GF-D8 (cell line): ENCODE data around the gene TSC2.

Source experiments
- DNase-seq: peaks from one replicate; lab custom pipeline; 2025; lab: John Stamatoyannopoulos, UW

TSC2 gene

GRCh38 chr16:2043667-2044451 lies 3.9 kb upstream of the TSC2 start:
- DNase-seq = no peak

DNA sequence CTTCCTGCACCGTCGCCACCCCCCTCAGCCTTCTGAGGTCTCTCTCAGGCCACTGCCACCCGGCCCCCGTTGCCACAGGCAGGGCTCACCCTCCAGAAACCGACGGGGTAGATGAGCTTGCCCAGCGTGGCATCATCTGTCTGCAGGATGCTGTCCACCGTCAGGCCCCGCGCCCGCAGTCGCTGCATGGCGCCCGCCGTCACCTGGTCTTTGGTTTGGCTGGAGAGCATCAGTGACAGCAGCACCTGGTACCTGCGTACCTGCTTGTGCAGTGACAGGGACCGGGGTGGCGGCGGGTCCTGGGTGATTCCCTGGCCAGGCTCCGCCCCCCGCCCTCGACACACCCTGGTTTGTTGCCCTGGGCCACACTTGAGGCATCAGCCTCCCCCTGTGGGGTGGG lies 3.2 kb upstream of the TSC2 start:
- DNase-seq = no peak

- DNase-seq = no peak
Measured at GRCh38 chr16:2045965-2046892, 1.6 kb upstream of the TSC2 start.

- DNase-seq = no peak
Measured at GRCh38 chr16:2046893-2047329, 874 bp upstream of the TSC2 start.

DNA sequence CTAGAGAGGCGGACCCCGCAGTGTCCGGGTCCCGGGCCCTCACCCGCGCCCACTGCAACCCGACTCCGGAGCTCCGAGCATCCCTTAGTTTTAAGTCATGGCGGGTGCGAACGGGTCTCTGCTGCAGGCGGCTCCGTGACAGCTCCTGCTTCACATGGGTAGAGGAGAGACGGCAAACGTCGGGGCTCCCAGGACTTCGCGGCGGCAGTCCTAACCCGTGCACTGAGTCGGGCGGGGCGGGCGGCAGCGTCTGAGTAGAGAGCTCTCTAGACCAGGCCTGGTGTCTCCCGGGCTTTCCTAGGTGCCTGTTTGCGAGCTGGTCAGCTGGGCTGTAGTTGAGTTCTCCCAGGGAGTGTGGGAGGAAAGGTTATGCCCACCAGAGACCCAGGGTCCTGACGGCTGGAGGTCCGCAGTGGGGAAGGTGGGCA lies 345 bp downstream of the TSC2 start:
- no peak for DNase-seq

GRCh38 chr16:2053211-2053610 lies 5.4 kb downstream of the TSC2 start:
- no peak for DNase-seq

GRCh38 chr16:2053897-2054296 lies 6.1 kb downstream of the TSC2 start:
- no peak for DNase-seq

DNA sequence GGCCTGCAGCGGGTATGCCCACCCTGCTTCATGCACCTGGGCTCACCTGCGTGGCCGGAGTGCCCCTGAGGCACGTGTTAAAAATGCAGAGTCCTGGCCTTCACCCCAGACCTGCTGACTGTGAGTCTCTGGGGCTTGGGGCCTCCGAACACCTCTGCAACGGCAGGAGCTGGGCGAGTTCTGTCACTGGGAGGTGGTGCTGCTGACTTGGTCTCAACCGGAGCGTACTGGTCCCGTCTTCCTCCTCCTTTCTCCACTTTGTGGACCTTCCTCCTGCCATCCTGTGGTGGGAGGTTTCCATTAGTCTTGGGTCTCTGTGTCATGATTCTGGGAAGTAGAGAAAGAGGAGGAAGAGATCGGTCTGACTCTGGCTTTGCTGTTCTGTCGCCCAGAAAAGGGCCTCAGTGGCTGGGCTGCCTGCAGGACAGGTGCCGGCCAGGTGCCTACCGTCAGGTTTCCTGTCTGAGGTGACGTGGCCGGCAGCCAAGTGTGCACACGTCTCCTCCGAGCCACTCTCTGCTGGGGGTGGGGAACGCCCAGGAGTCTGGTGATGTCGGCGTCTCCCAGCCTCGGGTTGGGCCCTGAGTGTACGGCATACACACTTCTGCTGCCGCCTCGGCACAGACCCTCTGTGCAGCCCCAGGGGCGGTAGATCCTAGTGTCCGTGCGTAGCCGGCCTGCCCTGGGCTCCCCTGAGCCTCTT lies 6.9 kb downstream of the TSC2 start:
- DNase-seq = no peak

DNA sequence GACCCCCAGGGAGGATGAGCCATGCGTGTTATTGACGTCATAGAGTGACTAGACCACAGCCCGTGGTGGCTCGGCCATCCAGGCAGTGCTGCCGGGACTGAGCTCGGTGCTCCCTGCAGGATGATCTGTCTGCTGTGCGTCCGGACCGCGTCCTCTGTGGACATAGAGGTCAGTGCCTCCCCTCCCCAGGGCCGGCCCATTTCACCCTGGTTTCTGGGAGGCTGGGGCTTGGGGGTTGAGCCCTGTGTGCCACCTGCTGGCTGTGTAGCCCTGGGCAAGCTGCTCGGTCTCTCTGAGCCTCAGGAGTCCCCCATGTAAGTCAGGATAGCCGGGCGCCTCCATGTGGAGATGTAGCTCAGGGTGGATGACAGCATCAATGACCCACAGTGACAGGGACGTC lies 8.3 kb downstream of the TSC2 start:
- no peak for DNase-seq

DNA sequence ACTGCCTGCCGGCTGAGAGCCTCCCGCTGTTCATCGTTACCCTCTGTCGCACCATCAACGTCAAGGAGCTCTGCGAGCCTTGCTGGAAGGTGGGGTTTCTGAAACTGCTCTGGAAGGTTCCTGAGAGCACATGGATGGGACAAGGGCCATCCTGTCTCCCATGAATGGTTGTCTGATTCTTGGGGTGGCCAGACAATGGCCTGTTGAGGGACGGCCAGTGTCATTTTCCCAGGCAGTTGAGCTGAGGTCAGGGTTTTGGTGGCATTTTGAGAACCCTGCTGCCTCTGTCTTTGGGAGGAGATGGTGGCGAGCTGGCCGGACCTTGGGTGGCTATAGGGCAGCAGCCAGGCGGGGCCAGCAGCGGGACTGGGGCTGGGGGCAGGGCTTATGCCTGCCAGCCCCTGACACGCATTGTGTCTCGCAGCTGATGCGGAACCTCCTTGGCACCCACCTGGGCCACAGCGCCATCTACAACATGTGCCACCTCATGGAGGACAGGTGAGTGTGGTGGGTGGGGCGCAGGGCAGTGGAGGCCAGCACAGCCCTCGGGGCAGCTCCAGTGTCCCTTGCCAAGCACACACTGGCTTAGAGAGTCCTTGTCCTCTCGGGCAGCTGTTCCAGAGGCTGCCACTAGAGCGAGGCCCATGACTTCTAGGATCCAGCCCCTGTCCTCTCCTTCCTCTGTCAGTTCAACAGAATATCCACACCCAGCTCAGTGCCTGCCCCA lies 9.1 kb downstream of the TSC2 start:
- no peak for DNase-seq

DNA sequence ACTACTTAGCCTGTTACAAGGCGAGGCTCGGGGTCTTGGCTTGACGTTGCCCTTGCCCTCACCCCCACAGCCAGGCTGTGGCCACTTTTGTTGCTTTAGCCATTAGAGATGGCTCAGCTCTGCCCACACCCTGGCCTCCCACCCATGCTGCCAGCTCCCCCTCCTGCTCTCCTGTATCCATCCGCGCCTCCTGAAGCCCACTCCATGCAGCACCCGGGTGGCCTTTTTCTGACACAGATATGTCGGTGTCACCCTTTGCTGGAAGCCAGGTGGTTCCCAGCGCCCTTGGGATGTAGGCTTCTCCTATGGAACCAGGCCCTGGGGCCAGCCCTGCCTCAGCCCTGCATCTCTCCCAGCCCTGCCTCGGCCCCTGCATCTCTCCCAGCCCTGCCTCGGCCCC lies 9.7 kb downstream of the TSC2 start:
- no peak for DNase-seq

GRCh38 chr16:2058420-2058819 lies 10.6 kb downstream of the TSC2 start:
- no peak for DNase-seq

- no peak for DNase-seq
Measured at GRCh38 chr16:2058872-2059271, 11.1 kb downstream of the TSC2 start.

- DNase-seq = no peak
Measured at GRCh38 chr16:2060346-2060745, 12.6 kb downstream of the TSC2 start.

DNA sequence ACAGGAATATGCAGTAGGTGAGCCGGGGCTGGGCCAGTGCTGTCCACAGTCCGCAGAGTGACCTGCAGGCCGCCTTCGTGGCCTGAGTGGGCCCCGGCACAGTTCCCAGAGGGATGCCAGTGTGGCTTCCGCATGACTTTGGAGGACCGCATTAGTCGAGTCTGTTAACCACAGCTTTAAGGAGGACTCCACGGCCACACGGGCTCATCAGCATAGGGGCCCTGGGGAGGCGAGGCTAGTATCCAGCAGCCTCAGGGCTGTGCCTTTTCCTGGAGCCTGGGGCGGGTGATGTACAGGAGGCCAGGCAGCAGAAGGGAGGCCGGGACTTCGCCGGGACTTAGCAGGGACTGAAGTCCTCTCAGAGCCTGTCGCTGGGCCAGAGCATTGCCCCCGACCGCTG lies 13.2 kb downstream of the TSC2 start:
- no peak for DNase-seq

DNA sequence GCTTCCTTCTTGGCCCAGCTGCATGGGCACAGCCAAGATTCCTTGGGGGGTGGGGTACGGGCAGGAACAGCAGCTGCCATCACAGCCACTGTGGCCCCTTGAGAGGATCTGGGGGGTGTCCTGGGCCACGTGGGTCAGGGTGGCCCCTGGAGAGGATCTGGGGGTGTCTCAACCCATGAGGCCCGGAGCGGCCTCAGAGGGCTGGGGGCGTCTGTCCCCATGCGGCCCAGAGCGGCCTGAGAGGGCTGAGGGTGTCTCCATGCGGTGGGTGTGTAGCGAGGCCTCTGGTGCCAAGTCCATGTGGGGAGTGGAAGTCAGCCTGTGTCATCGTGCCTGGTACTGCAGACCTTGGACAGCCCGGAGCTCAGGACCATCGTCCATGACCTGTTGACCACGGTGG lies 13.7 kb downstream of the TSC2 start:
- no peak for DNase-seq

DNA sequence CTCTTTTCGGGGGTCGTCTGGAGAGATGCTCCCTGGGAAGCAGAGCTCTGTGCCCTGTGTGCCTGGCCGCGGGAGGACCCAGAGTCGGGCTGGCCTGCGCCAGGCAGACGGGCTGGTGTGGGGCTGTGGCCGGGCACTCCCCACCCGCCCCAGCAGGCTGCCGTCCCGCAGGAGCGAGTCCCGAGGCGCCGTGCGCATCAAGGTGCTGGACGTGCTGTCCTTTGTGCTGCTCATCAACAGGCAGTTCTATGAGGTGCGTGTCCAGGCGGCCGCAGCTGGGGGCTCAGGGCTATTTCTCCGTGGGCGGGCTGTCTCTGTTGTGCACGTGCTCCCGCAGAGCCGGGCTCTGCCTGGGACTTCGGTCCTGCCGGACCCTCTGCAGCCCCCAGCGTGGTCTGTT lies 15.0 kb downstream of the TSC2 start:
- no peak for DNase-seq

DNA sequence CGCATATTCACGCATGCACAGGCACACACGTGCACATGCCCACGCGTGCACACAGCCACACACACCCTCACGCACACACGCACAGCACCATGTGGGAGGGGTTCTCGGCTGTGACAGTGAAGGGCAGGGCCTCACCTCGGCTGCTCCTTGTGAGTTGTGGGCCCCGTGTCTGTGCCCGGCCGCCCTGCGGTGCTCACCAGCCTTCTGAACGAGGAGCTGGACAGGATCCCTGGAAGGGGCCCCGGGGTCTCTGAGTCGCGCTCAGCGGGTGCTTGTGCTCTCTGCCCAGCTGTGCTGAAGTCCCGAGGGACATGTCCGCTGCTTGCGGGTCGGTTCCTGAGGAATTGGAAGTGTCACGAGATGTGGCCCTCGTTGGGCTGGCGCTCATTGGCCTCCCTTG lies 16.1 kb downstream of the TSC2 start:
- DNase-seq = no peak

DNA sequence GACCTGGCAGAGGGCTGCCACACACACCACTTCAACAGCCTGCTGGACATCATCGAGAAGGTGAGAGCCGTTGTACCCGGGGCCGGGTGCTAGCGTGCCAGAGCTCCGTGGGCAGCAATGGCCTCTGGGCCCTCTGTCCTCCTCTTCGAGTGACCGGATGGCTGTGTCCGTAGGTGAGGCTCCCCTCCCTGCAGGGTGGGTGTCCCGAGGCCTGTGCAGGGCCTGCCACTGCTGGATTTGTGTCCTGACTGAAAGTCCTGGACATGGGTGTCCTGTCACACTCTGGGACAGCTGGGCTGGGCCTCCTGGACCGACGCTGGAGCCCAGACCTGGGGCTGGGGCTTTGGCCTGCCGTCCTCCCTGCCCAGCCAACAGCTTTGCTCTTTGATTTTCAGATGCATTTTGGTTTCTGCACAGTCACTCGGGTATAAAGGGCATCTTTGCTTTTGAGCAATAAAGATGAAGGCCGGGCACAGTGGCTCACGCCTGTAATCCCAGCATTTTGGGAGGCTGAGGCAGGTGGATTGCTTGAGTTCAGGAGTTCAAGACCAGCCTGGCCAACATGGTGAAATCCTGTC lies 16.7 kb downstream of the TSC2 start:
- no peak for DNase-seq

DNA sequence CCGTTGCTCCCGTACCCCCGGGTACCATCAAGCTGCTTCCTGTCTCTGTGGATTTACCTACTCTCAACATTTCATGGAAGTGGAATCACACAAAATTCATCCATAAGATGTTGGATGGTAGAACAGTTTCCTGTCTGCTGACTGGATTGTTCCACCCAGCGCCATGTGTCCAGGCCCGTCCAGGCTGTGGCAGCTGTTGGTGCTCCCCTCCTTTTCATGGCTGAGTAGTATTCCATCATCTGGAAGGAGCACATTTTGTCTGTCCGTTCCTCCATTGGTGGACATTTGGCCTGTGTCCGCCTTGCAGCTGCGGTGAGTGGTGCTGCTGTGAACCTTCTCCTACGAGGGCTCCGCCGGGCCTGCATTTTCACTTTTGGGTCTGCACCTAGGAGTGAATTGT lies 18.4 kb downstream of the TSC2 start:
- DNase-seq = no peak
